Liver (tissue), 3 donors: ENCODE measurements around the gene NEDD4.

ENCODE experiments used
- FOXA2 ChIP-seq: IDR thresholded peaks from 2 replicates; pipeline ENCODE4 v1.6.1; 2016; ENCODE audit warnings: antibody characterized with exemption
- GABPA ChIP-seq, 2 donors: IDR thresholded peaks in 1 of 2; conservative IDR thresholded peaks in 1 of 2; 2 replicates each; pipeline ENCODE4 v1.6.1; 2016; ENCODE audit warnings: antibody characterized with exemption in 2 of 2, mild to moderate bottlenecking in 1 of 2, moderate library complexity in 1 of 2
- JUND ChIP-seq, 2 donors: IDR thresholded peaks; 2 replicates each; pipeline ENCODE4 v1.6.1; 2016; ENCODE audit warnings: antibody characterized with exemption in 2 of 2
- RAD21 ChIP-seq, 2 donors: IDR thresholded peaks; 2 replicates each; pipeline ENCODE4 v1.6.1; 2016; ENCODE audit warnings: antibody characterized with exemption in 2 of 2, mild to moderate bottlenecking in 2 of 2
- SP1 ChIP-seq: IDR thresholded peaks from 2 replicates; pipeline ENCODE4 v1.6.1; 2018; ENCODE audit warnings: antibody characterized with exemption, mild to moderate bottlenecking
- TAF1 ChIP-seq: conservative IDR thresholded peaks from 2 replicates; pipeline ENCODE4 v1.6.1; 2016; ENCODE audit warnings: antibody characterized with exemption, mild to moderate bottlenecking
- YY1 ChIP-seq: IDR thresholded peaks from 2 replicates; pipeline ENCODE4 v1.6.1; 2016; ENCODE audit warnings: antibody characterized with exemption, mild to moderate bottlenecking
- TF ChIP-seq, protein P1 (sequence below): fragments of 150-350 bp; IDR thresholded peaks from 2 replicates; pipeline ENCODE4 v1.5.1; 2017; ENCODE audit warnings: improper control_type of control experiment, low read depth, low read length; ENCODE audit not compliant: missing input control
- TF ChIP-seq, protein P2 (sequence below): IDR thresholded peaks from 2 replicates; pipeline ENCODE4 v1.6.1; 2016; ENCODE audit warnings: antibody characterized with exemption
- TF ChIP-seq, protein P3 (sequence below): IDR thresholded peaks from 2 replicates; pipeline ENCODE4 v1.6.1; 2016; ENCODE audit warnings: antibody characterized with exemption
- TF ChIP-seq, protein P4 (sequence below): IDR thresholded peaks from 2 replicates; pipeline ENCODE4 v1.6.1; 2016; ENCODE audit warnings: antibody characterized with exemption
- donor health status: healthy.
- donor health status: healthy.

DNA sequence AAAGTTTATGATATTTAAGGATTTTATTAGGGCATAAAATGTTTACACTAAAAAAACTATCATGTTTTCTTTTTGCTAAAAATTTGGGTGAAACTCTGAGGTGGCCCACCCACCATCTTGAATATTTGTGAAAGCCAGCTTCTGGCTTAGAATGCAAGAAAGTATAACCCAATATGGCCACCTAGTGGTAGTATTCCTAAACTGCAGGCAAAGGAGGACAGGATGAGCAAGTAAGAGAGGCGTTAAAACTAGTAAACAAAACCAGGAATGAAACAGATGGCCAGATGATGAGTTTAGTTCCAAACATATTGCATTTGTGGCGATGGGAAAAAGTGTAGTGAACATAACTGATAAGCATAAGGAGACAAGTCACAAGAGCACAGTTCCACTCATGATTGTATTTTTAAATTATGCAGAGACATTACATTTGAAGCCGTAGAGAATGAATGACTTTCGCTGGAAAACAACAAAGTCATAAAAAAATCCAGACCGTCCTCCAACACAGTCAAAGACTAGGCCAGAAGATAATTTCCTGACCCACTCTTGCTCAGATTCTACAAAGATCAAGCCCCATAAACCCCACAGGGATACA, 147.2 kb downstream of the NEDD4 start:
- TF ChIP-seq, protein P1, sequence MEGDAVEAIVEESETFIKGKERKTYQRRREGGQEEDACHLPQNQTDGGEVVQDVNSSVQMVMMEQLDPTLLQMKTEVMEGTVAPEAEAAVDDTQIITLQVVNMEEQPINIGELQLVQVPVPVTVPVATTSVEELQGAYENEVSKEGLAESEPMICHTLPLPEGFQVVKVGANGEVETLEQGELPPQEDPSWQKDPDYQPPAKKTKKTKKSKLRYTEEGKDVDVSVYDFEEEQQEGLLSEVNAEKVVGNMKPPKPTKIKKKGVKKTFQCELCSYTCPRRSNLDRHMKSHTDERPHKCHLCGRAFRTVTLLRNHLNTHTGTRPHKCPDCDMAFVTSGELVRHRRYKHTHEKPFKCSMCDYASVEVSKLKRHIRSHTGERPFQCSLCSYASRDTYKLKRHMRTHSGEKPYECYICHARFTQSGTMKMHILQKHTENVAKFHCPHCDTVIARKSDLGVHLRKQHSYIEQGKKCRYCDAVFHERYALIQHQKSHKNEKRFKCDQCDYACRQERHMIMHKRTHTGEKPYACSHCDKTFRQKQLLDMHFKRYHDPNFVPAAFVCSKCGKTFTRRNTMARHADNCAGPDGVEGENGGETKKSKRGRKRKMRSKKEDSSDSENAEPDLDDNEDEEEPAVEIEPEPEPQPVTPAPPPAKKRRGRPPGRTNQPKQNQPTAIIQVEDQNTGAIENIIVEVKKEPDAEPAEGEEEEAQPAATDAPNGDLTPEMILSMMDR = peak; percentile 82
- no peak for TF ChIP-seq FOXA2
- TF ChIP-seq, protein P2, sequence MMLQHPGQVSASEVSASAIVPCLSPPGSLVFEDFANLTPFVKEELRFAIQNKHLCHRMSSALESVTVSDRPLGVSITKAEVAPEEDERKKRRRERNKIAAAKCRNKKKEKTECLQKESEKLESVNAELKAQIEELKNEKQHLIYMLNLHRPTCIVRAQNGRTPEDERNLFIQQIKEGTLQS = no peak
- TF ChIP-seq TAF1 = no peak
- no peak for TF ChIP-seq GABPA (IDR thresholded peaks at IDR 0.05 in 1 of 2, conservative IDR thresholded peaks at IDR 0.05 in 1 of 2)
- TF ChIP-seq SP1 = no peak
- TF ChIP-seq, protein P3, sequence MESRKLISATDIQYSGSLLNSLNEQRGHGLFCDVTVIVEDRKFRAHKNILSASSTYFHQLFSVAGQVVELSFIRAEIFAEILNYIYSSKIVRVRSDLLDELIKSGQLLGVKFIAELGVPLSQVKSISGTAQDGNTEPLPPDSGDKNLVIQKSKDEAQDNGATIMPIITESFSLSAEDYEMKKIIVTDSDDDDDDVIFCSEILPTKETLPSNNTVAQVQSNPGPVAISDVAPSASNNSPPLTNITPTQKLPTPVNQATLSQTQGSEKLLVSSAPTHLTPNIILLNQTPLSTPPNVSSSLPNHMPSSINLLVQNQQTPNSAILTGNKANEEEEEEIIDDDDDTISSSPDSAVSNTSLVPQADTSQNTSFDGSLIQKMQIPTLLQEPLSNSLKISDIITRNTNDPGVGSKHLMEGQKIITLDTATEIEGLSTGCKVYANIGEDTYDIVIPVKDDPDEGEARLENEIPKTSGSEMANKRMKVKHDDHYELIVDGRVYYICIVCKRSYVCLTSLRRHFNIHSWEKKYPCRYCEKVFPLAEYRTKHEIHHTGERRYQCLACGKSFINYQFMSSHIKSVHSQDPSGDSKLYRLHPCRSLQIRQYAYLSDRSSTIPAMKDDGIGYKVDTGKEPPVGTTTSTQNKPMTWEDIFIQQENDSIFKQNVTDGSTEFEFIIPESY = no peak
- TF ChIP-seq RAD21 (IDR thresholded peaks at IDR 0.05) = peak; percentile 72 to 84
- TF ChIP-seq, protein P4, sequence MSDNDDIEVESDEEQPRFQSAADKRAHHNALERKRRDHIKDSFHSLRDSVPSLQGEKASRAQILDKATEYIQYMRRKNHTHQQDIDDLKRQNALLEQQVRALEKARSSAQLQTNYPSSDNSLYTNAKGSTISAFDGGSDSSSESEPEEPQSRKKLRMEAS = no peak
- TF ChIP-seq YY1 = no peak
- no peak for TF ChIP-seq JUND (IDR thresholded peaks at IDR 0.05)
